HG02798 (cell line): Measurements from ENCODE around the gene KTI12.

Experiments
- ATAC-seq: cut with Tn5 transposase; IDR thresholded peaks from one replicate; pipeline ENCODE4 v1.9.1; 2021; ENCODE audit warnings: mild to moderate bottlenecking; ENCODE audit not compliant: unreplicated experiment, poor library complexity

The KTI12 gene

DNA sequence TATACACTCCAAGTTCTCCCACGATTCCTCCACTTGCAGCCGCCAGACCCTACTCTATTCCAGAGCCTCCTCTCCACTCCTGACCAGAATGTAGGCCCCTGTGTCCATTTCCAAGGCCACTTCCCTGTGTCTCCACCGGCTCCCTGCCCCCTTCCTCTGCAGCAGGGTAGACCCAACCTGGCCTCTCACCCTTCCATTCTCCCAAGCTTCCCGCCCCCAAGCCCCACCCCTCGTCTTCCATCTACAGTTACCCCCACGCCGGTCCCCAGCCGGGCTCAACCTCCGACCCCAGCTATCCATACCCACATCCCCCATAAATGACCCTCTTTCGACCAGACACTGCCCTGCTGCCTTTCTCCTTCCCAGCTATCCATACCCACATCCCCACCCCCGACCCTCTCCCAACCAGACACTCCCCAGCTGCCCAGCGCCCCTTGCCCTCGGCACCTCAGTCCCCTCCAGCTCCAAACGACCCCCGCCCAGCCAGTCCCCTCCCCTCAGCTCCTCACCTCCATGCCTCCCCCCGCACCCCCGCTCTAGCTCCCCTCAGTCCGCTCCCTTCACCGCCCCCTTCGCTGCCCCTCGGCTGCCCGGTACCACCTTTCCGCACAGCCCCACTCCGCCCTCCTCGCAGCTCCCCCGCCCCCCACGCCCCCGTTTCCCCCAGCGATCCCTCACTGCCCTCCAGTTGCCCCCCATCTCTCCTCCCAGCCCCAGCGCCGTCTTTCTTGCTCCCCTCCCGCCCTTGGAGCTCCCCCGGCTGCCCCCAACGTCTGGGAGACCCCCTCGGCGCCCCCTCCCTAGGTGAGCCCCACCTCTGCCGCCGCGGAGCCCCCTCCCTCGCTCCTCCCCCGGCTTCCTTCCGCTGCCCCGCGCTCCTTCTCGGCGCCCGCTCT lies 43.8 kb downstream of the KTI12 start:
- no peak for ATAC-seq

DNA sequence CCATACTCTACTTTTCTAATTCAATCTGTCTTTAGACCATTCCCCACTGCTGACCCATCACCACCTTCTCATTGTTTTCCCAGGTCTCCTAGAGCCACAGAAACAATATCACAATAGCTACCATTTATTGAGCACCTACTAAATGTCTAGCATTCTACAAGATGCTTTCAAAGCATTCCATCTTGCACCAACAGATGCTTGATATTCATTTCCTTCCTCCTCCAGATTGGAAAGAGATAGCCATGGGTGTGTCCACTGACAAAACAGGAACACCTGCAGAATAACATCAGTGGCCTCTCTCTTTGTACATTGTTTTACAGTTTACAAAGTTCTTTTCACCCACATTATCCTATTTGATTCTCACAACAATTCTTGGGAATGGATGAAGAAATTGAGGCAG lies 45.4 kb downstream of the KTI12 start:
- no peak for ATAC-seq

DNA sequence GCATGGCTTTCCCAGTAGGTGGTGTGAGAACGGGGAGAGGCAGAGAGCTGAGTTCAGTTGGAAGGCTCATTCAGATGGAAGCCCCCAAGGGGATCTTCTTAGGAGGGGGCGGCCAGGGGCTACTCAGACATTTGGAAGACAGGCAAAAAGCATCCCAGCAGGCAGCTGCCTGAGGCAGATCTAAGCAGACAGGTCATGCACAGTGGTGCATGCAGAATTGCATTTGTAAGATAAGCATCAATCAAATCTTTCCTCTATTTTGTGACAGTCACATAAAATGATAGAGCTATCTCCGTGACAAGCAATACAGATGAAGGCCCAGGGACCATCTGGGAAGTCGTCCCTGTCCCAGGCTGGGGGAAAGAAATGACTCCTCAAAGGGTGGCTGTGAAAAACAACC lies 46.9 kb downstream of the KTI12 start:
- ATAC-seq: no peak

DNA sequence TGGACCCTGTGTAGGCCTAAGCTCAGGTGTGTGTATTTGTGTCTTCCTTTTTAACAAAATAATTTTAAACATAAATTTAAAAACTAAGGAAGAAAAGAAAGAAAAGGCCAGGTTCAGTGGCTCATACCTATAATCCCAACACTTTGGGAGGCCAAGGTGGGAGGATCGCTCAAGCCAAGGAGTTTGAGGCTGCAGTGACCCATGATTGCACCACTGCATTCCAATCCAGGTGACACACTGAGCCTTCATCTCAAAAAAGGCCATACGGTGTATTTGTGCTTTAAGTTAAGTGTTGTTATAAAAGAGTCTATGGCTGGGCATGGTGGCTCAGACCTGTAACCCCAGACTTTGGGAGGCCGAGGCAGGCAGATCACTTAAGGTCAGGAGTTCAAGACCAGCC lies 51.4 kb downstream of the KTI12 start:
- ATAC-seq: no peak
